Mesendoderm (in vitro differentiated cells): ENCODE data around the gene DNAJC6.
"Not testable (repeated sequence)": the region's sequence is repeated elsewhere in the genome, so short reads cannot be mapped to it uniquely, and the experiment has no call there.

Experiments used
- DNase-seq: peaks from one replicate; pipeline ENCODE4 v3.0.0; 2013
- H2AK5ac ChIP-seq: 2 replicates; pipeline ENCODE4 v1.6.1; 2013; ENCODE audit warnings: low read length, inconsistent platforms
- H2BK120ac ChIP-seq: 2 replicates; pipeline ENCODE4 v1.6.1; 2013; ENCODE audit warnings: low read depth, mild to moderate bottlenecking, low read length, moderate library complexity, mixed read lengths
- H2BK15ac ChIP-seq: replicated peaks from 2 replicates; pipeline ENCODE4 v1.6.1; 2013; ENCODE audit warnings: low read depth, mild to moderate bottlenecking, moderate library complexity
- H2BK5ac ChIP-seq: 2 replicates; pipeline ENCODE4 v1.6.1; 2013; ENCODE audit warnings: low read length, inconsistent platforms
- H3K18ac ChIP-seq: 2 replicates; pipeline ENCODE4 v1.6.1; 2013; ENCODE audit warnings: mild to moderate bottlenecking, low read length, mixed read lengths
- H3K23ac ChIP-seq: one replicate; pipeline ENCODE4 v1.6.1; 2013; ENCODE audit warnings: low read length
- H3K27ac ChIP-seq: 2 replicates; pipeline ENCODE4 v1.5.1; 2013; ENCODE audit warnings: low read depth, mild to moderate bottlenecking, inconsistent platforms, low read length, moderate library complexity
- H3K27me3 ChIP-seq: 2 replicates; pipeline ENCODE4 v1.6.1; 2013; ENCODE audit warnings: low read length, control low read depth, mild to moderate bottlenecking, inconsistent platforms; ENCODE audit not compliant: insufficient read depth, poor library complexity
- H3K36me3 ChIP-seq: 2 replicates; pipeline ENCODE4 v1.6.1; 2013; ENCODE audit warnings: low read length, inconsistent platforms; ENCODE audit not compliant: control insufficient read depth, insufficient read depth
- H3K4ac ChIP-seq: one replicate; pipeline ENCODE4 v1.6.1; 2013; ENCODE audit warnings: low read depth, mild to moderate bottlenecking, low read length, moderate library complexity
- H3K4me1 ChIP-seq: 2 replicates; pipeline ENCODE4 v1.6.1; 2013; ENCODE audit warnings: low read depth, low read length, inconsistent platforms; ENCODE audit not compliant: control insufficient read depth
- H3K4me2 ChIP-seq: 2 replicates; pipeline ENCODE4 v1.6.1; 2013; ENCODE audit warnings: low read length
- H3K4me3 ChIP-seq: 2 replicates; pipeline ENCODE4 v1.5.1; 2013; ENCODE audit warnings: mild to moderate bottlenecking, low read length
- H3K56ac ChIP-seq: one replicate; pipeline ENCODE4 v1.6.1; 2013; ENCODE audit warnings: low read length
- H3K79me1 ChIP-seq: 2 replicates; pipeline ENCODE4 v1.6.1; 2013; ENCODE audit warnings: low read length, inconsistent platforms
- H3K79me2 ChIP-seq: 2 replicates; pipeline ENCODE4 v1.6.1; 2013; ENCODE audit warnings: mild to moderate bottlenecking, low read length; ENCODE audit not compliant: control insufficient read depth, insufficient read depth
- H3K9ac ChIP-seq: 2 replicates; pipeline ENCODE4 v1.6.1; 2013; ENCODE audit warnings: low read length, inconsistent platforms
- H4K5ac ChIP-seq: one replicate; pipeline ENCODE4 v1.6.1; 2013; ENCODE audit warnings: low read length
- H4K8ac ChIP-seq: one replicate; pipeline ENCODE4 v1.6.1; 2013; ENCODE audit warnings: low read depth, mild to moderate bottlenecking, control low read depth, low read length, moderate library complexity
- WGBS: extraction: QIAGEN DNeasy Blood & Tissue Kit; methylation state at CpG from one replicate; pipeline ENCODE4 v1.1.7; 2013; ENCODE audit warnings: low lambda C conversion rate, missing lambda C conversion rate; ENCODE audit not compliant: insufficient coverage; ENCODE audit errors: extremely low coverage; 5-methylcytosine and 5-hydroxymethylcytosine counted together

The DNAJC6 gene

GRCh38 chr1:65284229-65284628 lies 25.1 kb upstream of the DNAJC6 start:
- Histone ChIP-seq H2BK5ac (no peak overlapping the region), H2BK120ac (no peak overlapping the region), H4K8ac (no peak overlapping the region), H3K27ac (no peak overlapping the region), H3K36me3 (no peaks in the 10 kb centered on the region), H3K4me3 (no peak overlapping the region), H3K18ac (no peak overlapping the region), H2AK5ac (no peak overlapping the region), H3K9ac (no peak overlapping the region), H3K4me1 (no peaks in the 10 kb centered on the region), H2BK15ac (no peak overlapping the region), H3K4ac (no peak overlapping the region), H3K4me2 (no peak overlapping the region), H3K56ac (no peak overlapping the region), H3K23ac (no peak overlapping the region), H4K5ac (no peak overlapping the region), H3K79me2 (no peaks in the 10 kb centered on the region), H3K79me1 (no peaks in the 10 kb centered on the region), H3K27me3 (no peaks in the 10 kb centered on the region)
- no CpG with 5 or more reads among the region's 3 CpGs for WGBS
- no peak for DNase-seq

- Histone ChIP-seq H3K27ac (no peak overlapping the region), H3K4me1 (no peaks in the 10 kb centered on the region), H3K79me1 (no peaks in the 10 kb centered on the region), H3K36me3 (no peaks in the 10 kb centered on the region), H3K18ac (no peak overlapping the region), H3K23ac (no peak overlapping the region), H3K9ac (no peak overlapping the region), H2BK5ac (no peak overlapping the region), H3K4me3 (no peak overlapping the region), H2AK5ac (no peak overlapping the region), H3K56ac (no peak overlapping the region), H3K4ac (no peak overlapping the region), H3K4me2 (no peak overlapping the region), H4K5ac (no peak overlapping the region), H2BK15ac (no peak overlapping the region), H2BK120ac (no peak overlapping the region), H3K79me2 (no peaks in the 10 kb centered on the region), H3K27me3 (no peaks in the 10 kb centered on the region), H4K8ac (no peak overlapping the region)
- no peak for DNase-seq
Observed at GRCh38 chr1:65289449-65289848, 19.9 kb upstream of the DNAJC6 start.

DNA sequence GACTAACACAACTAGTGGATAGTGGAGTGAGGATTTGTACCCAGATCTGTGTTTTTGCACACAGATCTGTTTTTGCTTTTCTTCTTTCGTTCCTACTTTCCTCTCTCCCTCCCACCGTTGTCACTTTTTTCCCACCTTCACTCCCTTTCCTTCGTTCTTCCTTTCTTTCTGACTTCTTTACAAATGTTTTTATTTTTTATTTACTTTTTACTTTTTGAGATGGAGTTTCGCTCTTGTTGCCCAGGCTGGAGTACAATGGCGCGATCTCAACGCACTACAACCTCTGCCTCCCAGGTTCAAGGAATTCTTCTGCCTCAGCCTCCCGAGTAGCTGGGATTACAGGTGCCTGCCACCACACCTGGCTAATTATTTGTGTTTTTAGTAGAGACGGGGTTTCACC lies 17.5 kb upstream of the DNAJC6 start:
- not testable (repeated sequence) for H3K27ac ChIP-seq, H3K18ac ChIP-seq, H2BK15ac ChIP-seq, H3K56ac ChIP-seq, H3K4me1 ChIP-seq, DNase-seq, H3K4me3 ChIP-seq, H3K4me2 ChIP-seq, H3K4ac ChIP-seq, H3K36me3 ChIP-seq, H3K23ac ChIP-seq, H2AK5ac ChIP-seq, H3K79me1 ChIP-seq, H2BK120ac ChIP-seq, H3K27me3 ChIP-seq, H2BK5ac ChIP-seq, H4K8ac ChIP-seq, H3K79me2 ChIP-seq, H3K9ac ChIP-seq, H4K5ac ChIP-seq
- WGBS = 100% methylated on average over 2 of the region's 9 CpGs

DNA sequence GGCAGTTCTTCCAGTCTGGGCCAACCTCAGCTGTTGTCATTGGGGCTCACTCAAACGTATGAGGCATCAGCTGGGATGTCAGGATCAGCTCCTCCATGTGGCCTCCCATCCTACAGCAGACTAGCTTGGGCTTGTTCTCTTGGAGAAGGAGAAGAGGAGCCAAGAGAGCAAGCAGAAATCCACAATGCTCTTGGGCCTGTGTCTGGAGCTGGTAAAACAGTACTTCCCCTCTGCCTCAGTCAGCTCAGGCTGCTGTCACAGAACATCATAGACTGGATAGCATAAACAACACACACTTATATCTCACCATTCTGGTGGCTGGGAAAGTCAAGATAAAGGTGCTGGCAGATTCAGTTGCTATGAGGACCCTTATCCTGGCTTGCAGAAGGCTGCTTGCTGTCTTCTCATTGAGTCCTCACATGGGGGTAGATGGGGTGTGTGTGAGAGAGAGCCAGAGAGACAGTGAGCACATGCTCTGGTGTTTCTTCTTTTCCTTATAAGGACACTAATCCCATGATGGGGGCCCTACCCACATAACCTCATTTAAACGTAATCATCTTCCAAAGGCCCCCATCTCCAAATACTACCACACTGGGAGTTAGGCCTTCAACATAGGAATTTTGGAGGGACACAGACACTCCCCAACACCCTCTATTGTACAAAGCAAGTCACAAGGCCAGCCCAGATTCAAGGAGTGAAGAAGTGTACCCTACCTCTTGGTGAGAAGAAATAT lies 16.3 kb upstream of the DNAJC6 start:
- Histone ChIP-seq H3K4me2 (no peak overlapping the region), H3K4ac (no peak overlapping the region), H3K27me3 (no peaks in the 10 kb centered on the region), H3K36me3 (no peaks in the 10 kb centered on the region), H3K79me1 (no peaks in the 10 kb centered on the region), H2AK5ac (no peak overlapping the region), H3K79me2 (no peaks in the 10 kb centered on the region), H2BK15ac (no peak overlapping the region), H3K23ac (no peak overlapping the region), H4K5ac (no peak overlapping the region), H3K18ac (no peak overlapping the region), H3K4me3 (no peak overlapping the region), H3K9ac (no peak overlapping the region), H2BK120ac (no peak overlapping the region), H3K4me1 (no peaks in the 10 kb centered on the region), H3K56ac (no peak overlapping the region), H4K8ac (no peak overlapping the region), H2BK5ac (no peak overlapping the region), H3K27ac (no peak overlapping the region)
- WGBS = no CpG with 5 or more reads among the region's 2 CpGs
- no peak for DNase-seq

- H3K4me1 ChIP-seq = no peaks in the 10 kb centered on the region
- no peak overlapping the region for H2BK15ac ChIP-seq
- H3K23ac ChIP-seq = no peak overlapping the region
- H3K27me3 ChIP-seq = no peaks in the 10 kb centered on the region
- WGBS = no CpG with 5 or more reads among the region's 4 CpGs
- no peaks in the 10 kb centered on the region for H3K79me2 ChIP-seq
- H4K8ac ChIP-seq = no peak overlapping the region
- H3K27ac ChIP-seq = no peak overlapping the region
- H2BK5ac ChIP-seq = no peak overlapping the region
- no peak overlapping the region for H3K56ac ChIP-seq
- no peak overlapping the region for H2BK120ac ChIP-seq
- H3K4me2 ChIP-seq = no peak overlapping the region
- no peak overlapping the region for H3K9ac ChIP-seq
- DNase-seq = no peak
- H3K36me3 ChIP-seq = no peaks in the 10 kb centered on the region
- no peak overlapping the region for H3K4me3 ChIP-seq
- H4K5ac ChIP-seq = no peak overlapping the region
- H3K79me1 ChIP-seq = no peaks in the 10 kb centered on the region
- no peak overlapping the region for H3K4ac ChIP-seq
- no peak overlapping the region for H2AK5ac ChIP-seq
- H3K18ac ChIP-seq = no peak overlapping the region
Observed at GRCh38 chr1:65297706-65298105, 11.6 kb upstream of the DNAJC6 start.

- no peak overlapping the region for H3K56ac ChIP-seq
- H2BK120ac ChIP-seq = no peak overlapping the region
- DNase-seq = no peak
- no peak overlapping the region for H3K23ac ChIP-seq
- H3K36me3 ChIP-seq = no peaks in the 10 kb centered on the region
- no peak overlapping the region for H3K27ac ChIP-seq
- H3K18ac ChIP-seq = no peak overlapping the region
- no peak overlapping the region for H2AK5ac ChIP-seq
- no peak overlapping the region for H3K9ac ChIP-seq
- H3K27me3 ChIP-seq = no peaks in the 10 kb centered on the region
- H4K8ac ChIP-seq = no peak overlapping the region
- no peak overlapping the region for H3K4ac ChIP-seq
- H3K4me3 ChIP-seq = no peak overlapping the region
- no peaks in the 10 kb centered on the region for H3K4me1 ChIP-seq
- H3K4me2 ChIP-seq = no peak overlapping the region
- no peak overlapping the region for H2BK5ac ChIP-seq
- whole genome bisulfite sequencing = no CpG with 5 or more reads among the region's 1 CpG
- no peak overlapping the region for H4K5ac ChIP-seq
- no peaks in the 10 kb centered on the region for H3K79me2 ChIP-seq
- H3K79me1 ChIP-seq = no peaks in the 10 kb centered on the region
- no peak overlapping the region for H2BK15ac ChIP-seq
Observed at GRCh38 chr1:65299328-65299727, 10.0 kb upstream of the DNAJC6 start.
